PC-9 (cell line): ENCODE data around the gene KIF26B. TPM values are rescaled to one million over a fixed set of nuclear protein-coding genes. Genes with fewer than 3 reads are reported as not detected.

Source experiments
- BruUV-seq: library from RNA; stranded (reverse); fragments of 400-500 nt; replicated peaks from 2 replicates; lab custom pipeline; 2021; lab: Mats Ljungman, UMichigan
- CTCF ChIA-PET: fragments of 300-600 bp; sonication (Branson Sonifier 250); formaldehyde crosslinking; loops from one replicate; lab custom pipeline; 2022; ENCODE audit warnings: antibody characterized with exemption; lab: Charles Lee
- POLR2A ChIA-PET: fragments of 300-600 bp; sonication (Branson Sonifier 250); formaldehyde crosslinking; loops from one replicate; lab custom pipeline; 2022; ENCODE audit warnings: antibody characterized with exemption; ENCODE audit not compliant: unreplicated experiment; lab: Charles Lee
- DNase-seq, 2 experiments: peaks; one replicate each; pipeline versions ENCODE4 v3.0.0 to v3.0.0-alpha.2; 2015 to 2022; ENCODE audit warnings: mixed read lengths in 1 of 2
- H2AFZ ChIP-seq: fragments of 200-600 bp; sonication (generic); 2 replicates; pipeline ENCODE4 v1.8.1; 2017; ENCODE audit warnings: antibody characterized with exemption
- H3F3A ChIP-seq: fragments of 200-600 bp; sonication (generic); 2 replicates; pipeline ENCODE4 v1.8.1; 2017; ENCODE audit warnings: antibody characterized with exemption, mild to moderate bottlenecking, low read depth; ENCODE audit not compliant: insufficient read depth
- H3K27ac ChIP-seq: fragments of 200-600 bp; sonication (generic); 2 replicates; pipeline ENCODE4 v1.6.1; 2016; ENCODE audit warnings: mixed run types
- H3K27me3 ChIP-seq: fragments of 200-600 bp; sonication (generic); 2 replicates; pipeline ENCODE4 v1.6.1; 2016; ENCODE audit warnings: low read depth, mixed run types; ENCODE audit not compliant: insufficient read depth
- H3K36me3 ChIP-seq: fragments of 200-600 bp; sonication (generic); 2 replicates; pipeline ENCODE4 v1.6.1; 2016; ENCODE audit warnings: low read depth, mixed run types
- H3K4me1 ChIP-seq: fragments of 200-600 bp; sonication (generic); replicated peaks from 2 replicates; pipeline ENCODE4 v1.6.1; 2016; ENCODE audit warnings: mixed run types; ENCODE audit not compliant: insufficient read depth
- H3K4me2 ChIP-seq: fragments of 200-600 bp; sonication (generic); 2 replicates; pipeline ENCODE4 v1.6.1; 2017; ENCODE audit warnings: mixed run types
- H3K4me3 ChIP-seq: fragments of 200-600 bp; sonication (generic); 2 replicates; pipeline ENCODE4 v1.6.1; 2016; ENCODE audit warnings: mixed run types
- H3K79me2 ChIP-seq: fragments of 200-600 bp; sonication (generic); 2 replicates; pipeline ENCODE4 v1.6.1; 2017; ENCODE audit warnings: low read depth, mixed run types
- H3K9me2 ChIP-seq: fragments of 200-600 bp; sonication (generic); 2 replicates; pipeline ENCODE4 v1.8.1; 2017; ENCODE audit warnings: mild to moderate bottlenecking; ENCODE audit not compliant: insufficient read depth
- H3K9me3 ChIP-seq: fragments of 200-600 bp; sonication (generic); 2 replicates; pipeline ENCODE4 v1.8.1; 2016; ENCODE audit warnings: low read depth; ENCODE audit not compliant: insufficient read depth
- H4K20me1 ChIP-seq: fragments of 200-600 bp; sonication (generic); 2 replicates; pipeline ENCODE4 v1.8.1; 2017; ENCODE audit not compliant: insufficient read depth
- CTCF ChIP-seq: fragments of 200-600 bp; sonication (generic); conservative IDR thresholded peaks from 2 replicates; pipeline ENCODE4 v1.6.1; 2017; ENCODE audit warnings: mixed run types, antibody characterized with exemption, mild to moderate bottlenecking, moderate library complexity
- EZH2 ChIP-seq: fragments of 200-600 bp; sonication (generic); IDR thresholded peaks from 2 replicates; pipeline ENCODE4 v1.8.0; 2017; ENCODE audit warnings: antibody characterized with exemption, low read depth
- intact Hi-C: fragments of 100-400 bp; cut with micrococcal nuclease; formaldehyde crosslinking; loops from one replicate; pipeline ENCODE4 v1.10.0; 2022; ENCODE audit not compliant: unreplicated experiment
- total RNA-seq: library from RNA; stranded (reverse); gene quantifications from 2 replicates; pipeline ENCODE4 v1.2.3, GENCODE V29; 2021

The KIF26B gene
- total RNA-seq, 1 experiment from 2014 or later: 0.11 TPM

GRCh38 chr1:245118066-245118465, 36.7 kb upstream of the KIF26B start:
- H4K20me1 ChIP-seq: no peaks in the 10 kb centered on the region
- peaks cover 27% of the 10 kb centered on the region; the same call in 1 of the 2 replicates for H3K27me3 ChIP-seq
- no peak overlapping the region for H3K4me3 ChIP-seq
- H3K4me2 ChIP-seq: no peak overlapping the region
- POLR2A ChIA-PET: no interaction called here
- H3K79me2 ChIP-seq: no peaks in the 10 kb centered on the region
- H3K36me3 ChIP-seq: no peaks in the 10 kb centered on the region
- CTCF ChIA-PET: no interaction called here
- H3K4me1 ChIP-seq: no peaks in the 10 kb centered on the region
- no peaks in the 10 kb centered on the region for H3F3A ChIP-seq
- H3K9me3 ChIP-seq: no peaks in the 10 kb centered on the region
- intact Hi-C loops: no loop called here
- no peak for DNase-seq
- no TSS peak for BruUV-seq
- no peak for TF ChIP-seq EZH2
- no peak for TF ChIP-seq CTCF
- no peak overlapping the region for H3K27ac ChIP-seq
- H3K9me2 ChIP-seq: no peaks in the 10 kb centered on the region
- H2AFZ ChIP-seq: no peak overlapping the region

GRCh38 chr1:245118806-245119205, 36.0 kb upstream of the KIF26B start:
- H3K9me2 ChIP-seq: no peaks in the 10 kb centered on the region
- ChIA-PET CTCF (no interaction called here), POLR2A (no interaction called here)
- no TSS peak for BruUV-seq
- no peak overlapping the region for H3K4me3 ChIP-seq
- no peak overlapping the region for H3K27ac ChIP-seq
- H3F3A ChIP-seq: no peaks in the 10 kb centered on the region
- no peak for TF ChIP-seq CTCF
- TF ChIP-seq EZH2: no peak
- no peak overlapping the region for H2AFZ ChIP-seq
- H3K36me3 ChIP-seq: no peaks in the 10 kb centered on the region
- DNase-seq: no peak
- intact Hi-C loops: no loop called here
- H3K27me3 ChIP-seq: peaks cover 33% of the 10 kb centered on the region; the same call in 1 of the 2 replicates
- H3K4me2 ChIP-seq: no peak overlapping the region
- no peaks in the 10 kb centered on the region for H3K9me3 ChIP-seq
- no peaks in the 10 kb centered on the region for H3K79me2 ChIP-seq
- no peaks in the 10 kb centered on the region for H4K20me1 ChIP-seq
- no peaks in the 10 kb centered on the region for H3K4me1 ChIP-seq

- no peak for DNase-seq
Measured at GRCh38 chr1:245121523-245121922, 33.3 kb upstream of the KIF26B start.

More at GRCh38 chr1:245121523-245121922, 33.3 kb upstream of the KIF26B start:
- no TSS peak for BruUV-seq
- no peak overlapping the region for H3K27ac ChIP-seq
- H4K20me1 ChIP-seq: no peaks in the 10 kb centered on the region
- no peak overlapping the region for H3K4me3 ChIP-seq
- CTCF ChIA-PET: no interaction called here
- H3K36me3 ChIP-seq: no peaks in the 10 kb centered on the region
- no peak overlapping the region for H3K4me2 ChIP-seq
- H3K9me3 ChIP-seq: no peaks in the 10 kb centered on the region
- H3K27me3 ChIP-seq: peaks cover 56% of the 10 kb centered on the region
- H3K9me2 ChIP-seq: no peaks in the 10 kb centered on the region
- TF ChIP-seq EZH2 (no peak), CTCF (no peak)
- H3K4me1 ChIP-seq: no peaks in the 10 kb centered on the region
- POLR2A ChIA-PET: no interaction called here
- no peaks in the 10 kb centered on the region for H3F3A ChIP-seq
- intact Hi-C loops: no loop called here
- H2AFZ ChIP-seq: no peak overlapping the region
- H3K79me2 ChIP-seq: no peaks in the 10 kb centered on the region
